ENCODE results near the gene GREB1.

DNA sequence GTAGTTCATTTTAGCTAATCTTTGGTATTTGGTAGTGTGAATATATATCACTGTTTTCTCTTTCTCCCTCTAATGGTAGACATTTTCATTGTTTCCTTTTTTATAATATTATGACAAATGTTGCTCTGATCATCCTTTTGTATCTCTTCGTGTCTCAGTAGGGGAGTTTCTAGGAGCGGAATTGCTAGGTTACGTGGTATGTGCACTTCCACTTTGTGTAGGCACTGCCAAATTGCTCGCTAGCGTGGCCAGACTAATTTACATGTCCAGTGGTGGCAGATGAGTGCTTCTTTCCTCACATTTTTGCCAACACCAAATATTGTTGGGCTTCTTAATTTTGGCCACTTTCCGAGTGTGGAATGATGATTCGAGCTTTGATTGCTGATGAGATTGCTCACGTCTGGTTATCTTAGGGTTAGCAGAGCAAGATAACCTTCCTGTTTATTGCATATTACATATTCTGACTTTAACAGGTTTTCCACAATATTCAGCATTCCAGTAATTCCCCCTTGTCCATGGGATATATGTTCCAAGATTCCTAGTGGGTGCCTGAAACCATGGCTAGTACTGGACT, 30.4 kb upstream of the GREB1 start:
- TF ChIP-seq, protein P1, sequence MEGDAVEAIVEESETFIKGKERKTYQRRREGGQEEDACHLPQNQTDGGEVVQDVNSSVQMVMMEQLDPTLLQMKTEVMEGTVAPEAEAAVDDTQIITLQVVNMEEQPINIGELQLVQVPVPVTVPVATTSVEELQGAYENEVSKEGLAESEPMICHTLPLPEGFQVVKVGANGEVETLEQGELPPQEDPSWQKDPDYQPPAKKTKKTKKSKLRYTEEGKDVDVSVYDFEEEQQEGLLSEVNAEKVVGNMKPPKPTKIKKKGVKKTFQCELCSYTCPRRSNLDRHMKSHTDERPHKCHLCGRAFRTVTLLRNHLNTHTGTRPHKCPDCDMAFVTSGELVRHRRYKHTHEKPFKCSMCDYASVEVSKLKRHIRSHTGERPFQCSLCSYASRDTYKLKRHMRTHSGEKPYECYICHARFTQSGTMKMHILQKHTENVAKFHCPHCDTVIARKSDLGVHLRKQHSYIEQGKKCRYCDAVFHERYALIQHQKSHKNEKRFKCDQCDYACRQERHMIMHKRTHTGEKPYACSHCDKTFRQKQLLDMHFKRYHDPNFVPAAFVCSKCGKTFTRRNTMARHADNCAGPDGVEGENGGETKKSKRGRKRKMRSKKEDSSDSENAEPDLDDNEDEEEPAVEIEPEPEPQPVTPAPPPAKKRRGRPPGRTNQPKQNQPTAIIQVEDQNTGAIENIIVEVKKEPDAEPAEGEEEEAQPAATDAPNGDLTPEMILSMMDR (IDR thresholded peaks at IDR 0.05) = no peak
- no peak for TF ChIP-seq EZH2 (IDR thresholded peaks at IDR 0.05; ENCODE audit: borderline replicate concordance, insufficient read depth, low read depth, low read length, poor library complexity, severe bottlenecking)

All from B cell (primary cell).